Head of caudate nucleus (tissue), 42 donors: ENCODE results near the gene SLC16A8.

Experiments used
- DNase-seq, 42 donors: peaks; one replicate each; pipeline versions ENCODE4 v3.0.0 to v3.0.0-alpha.2; 2020 to 2021; ENCODE audit warnings: mixed read lengths in 7 of 42
- intact Hi-C: fragments of 100-400 bp; cut with DNase I; formaldehyde crosslinking; loops from one replicate; pipeline ENCODE4 v1.15.0; 2022

SLC16A8 gene

GRCh38 chr22:38062791-38063190, 21.2 kb downstream of the SLC16A8 start:
- intact Hi-C loops: no loop called here
- peak in 31 of 42 donors; percentile 45 to 87 (median 73) for DNase-seq

- intact Hi-C loops: loop anchor here (10.0 kb wide), 1 partner anchor 298 kb away; no protein-coding TSS in a partner anchor
- peak; percentile 86 to 98 (median 96) for DNase-seq
These were observed 26.8 kb downstream of the SLC16A8 start, which contains the start of gene PICK1 for GRCh38 chr22:38056969-38057891. PICK1 (plus strand) TSS chr22:38057404; CDS start chr22:38057810, 406 bp downstream.

- intact Hi-C loops: loop anchor here (10.0 kb wide), 1 partner anchor 303 kb away; no protein-coding TSS in a partner anchor
- DNase-seq: peak; percentile 83 to 96 (median 90)
These were observed 31.8 kb downstream of the SLC16A8 start for GRCh38 chr22:38051900-38052862.

- intact Hi-C loops: loop anchor here (10.0 kb wide), 1 partner anchor 304 kb away; no protein-coding TSS in a partner anchor
These were observed 32.7 kb downstream of the SLC16A8 start for GRCh38 chr22:38051261-38051660.

GRCh38 chr22:38050720-38051119, 33.3 kb downstream of the SLC16A8 start:
- intact Hi-C loops: loop anchor here (10.0 kb wide), 1 partner anchor 304 kb away; no protein-coding TSS in a partner anchor
- peak in 1 of 42 donors; percentile 26 for DNase-seq

More at GRCh38 chr22:38051261-38051660, 32.7 kb downstream of the SLC16A8 start:
- DNase-seq: no peak

- DNase-seq: peak; percentile 70 to 94 (median 86)
- intact Hi-C loops: loop anchor here (10.0 kb wide), 1 partner anchor 305 kb away; no protein-coding TSS in a partner anchor
These were observed 34.0 kb downstream of the SLC16A8 start for GRCh38 chr22:38049812-38050619.

- no peak for DNase-seq
- intact Hi-C loops: no loop called here
These were observed 37.8 kb downstream of the SLC16A8 start for GRCh38 chr22:38046070-38046748.

- intact Hi-C loops: no loop called here
- DNase-seq: no peak
These were observed 40.6 kb downstream of the SLC16A8 start for GRCh38 chr22:38043151-38044039.

GRCh38 chr22:38042488-38042790, 41.5 kb downstream of the SLC16A8 start:
- no peak for DNase-seq
- intact Hi-C loops: no loop called here

GRCh38 chr22:38041760-38042487, 42.1 kb downstream of the SLC16A8 start:
- intact Hi-C loops: no loop called here
- DNase-seq: no peak

GRCh38 chr22:38040953-38041759, 42.8 kb downstream of the SLC16A8 start:
- intact Hi-C loops: no loop called here

GRCh38 chr22:38038890-38039812, 44.8 kb downstream of the SLC16A8 start:
- DNase-seq: peak in 2 of 42 donors; percentile 16 to 27
- intact Hi-C loops: no loop called here

More at GRCh38 chr22:38040953-38041759, 42.8 kb downstream of the SLC16A8 start:
- peak in 3 of 42 donors; percentile 10 to 76 (median 59) for DNase-seq

- intact Hi-C loops: no loop called here
- DNase-seq: peak; percentile 71 to 94 (median 85)
These were observed 45.6 kb downstream of the SLC16A8 start for GRCh38 chr22:38038426-38038825.
